GM12878 (cell line): ENCODE measurements around the gene SLC38A7. TPM values are rescaled to one million over a fixed set of nuclear protein-coding genes. Genes with fewer than 3 reads are reported as not detected.
A peak's percentile ranks its signal among the peaks of the same experiment; 100 is the strongest.

Experiments used
- ATAC-seq: fragments of 200-7000 bp; cut with Tn5 transposase; 3 replicates; pipeline ENCODE4 v1.9.1; 2020; ENCODE audit warnings: mild to moderate bottlenecking, moderate library complexity
- BruUV-seq: library from RNA; stranded (reverse); fragments of 400-500 nt; replicated peaks from 2 replicates; lab custom pipeline; 2021; lab: Mats Ljungman, UMichigan
- CTCF ChIA-PET: fragments of 300-600 bp; sonication (Branson Sonifier 250); formaldehyde crosslinking; extraction: SDS; loops from one replicate; lab custom pipeline; 2021; ENCODE audit warnings: inconsistent platforms; lab: Yijun Ruan, JAX
- POLR2A ChIA-PET: fragments of 350-600 bp; formaldehyde crosslinking; extraction: SDS; loops from one replicate; lab custom pipeline; 2021; ENCODE audit warnings: inconsistent platforms; lab: Charles Lee
- RAD21 ChIA-PET: fragments of 300-600 bp; sonication (Branson Sonifier 250); formaldehyde crosslinking; loops from one replicate; lab custom pipeline; 2023; ENCODE audit warnings: antibody characterized with exemption; ENCODE audit not compliant: unreplicated experiment; lab: Charles Lee
- SMC1A ChIA-PET: fragments of 300-600 bp; sonication (Branson Sonifier 250); formaldehyde crosslinking; loops from one replicate; lab custom pipeline; 2023; ENCODE audit not compliant: unreplicated experiment, uncharacterized antibody; lab: Charles Lee
- DNase-seq: peaks from one replicate; pipeline ENCODE4 v3.0.0-alpha.2; 2011; ENCODE audit warnings: low read depth, low spot score
- FAIRE-seq: peaks from 3 replicates; lab custom pipeline; 2011; peaks lifted over from hg19 to GRCh38; lab: Jason Lieb, UNC
- H2AFZ ChIP-seq: 2 replicates; pipeline ENCODE4 v1.6.0; 2011; ENCODE audit warnings: low read depth, low read length, control low read depth; ENCODE audit not compliant: control insufficient read depth
- H3K27ac ChIP-seq: 2 replicates; pipeline ENCODE4 v1.5.1; 2011; ENCODE audit warnings: control low read depth; ENCODE audit not compliant: control insufficient read depth, insufficient read depth
- H3K27me3 ChIP-seq, 2 experiments: replicated peaks in 1 of 2; 2 replicates each; pipeline versions ENCODE4 v1.6.0 to v1.6.1; 2011; ENCODE audit warnings: low read length in 1 of 2; ENCODE audit not compliant: control insufficient read depth in 2 of 2, insufficient read depth in 2 of 2
- H3K36me3 ChIP-seq, 2 experiments: 2 replicates each; pipeline ENCODE4 v1.5.1; 2011; ENCODE audit warnings: low read length in 1 of 2; ENCODE audit not compliant: control insufficient read depth in 2 of 2, insufficient read depth in 2 of 2
- H3K4me1 ChIP-seq: 2 replicates; pipeline ENCODE4 v1.6.1; 2011; ENCODE audit warnings: mild to moderate bottlenecking, low read length, moderate library complexity, mixed read lengths; ENCODE audit not compliant: control insufficient read depth, insufficient read depth
- H3K4me2 ChIP-seq: 2 replicates; pipeline ENCODE4 v1.6.0; 2011; ENCODE audit warnings: control low read depth; ENCODE audit not compliant: control insufficient read depth, insufficient read depth
- H3K4me3 ChIP-seq: fragments of 200-600 bp; sonication (generic); 2 replicates; pipeline ENCODE4 v1.5.1; 2016
- H3K79me2 ChIP-seq: 2 replicates; pipeline ENCODE4 v1.6.0; 2011; ENCODE audit warnings: low read length; ENCODE audit not compliant: control insufficient read depth, insufficient read depth
- H3K9ac ChIP-seq: 2 replicates; pipeline ENCODE4 v1.8.0; 2011; ENCODE audit warnings: low read length, control low read depth, mixed read lengths; ENCODE audit not compliant: control insufficient read depth, insufficient read depth
- H3K9me3 ChIP-seq: replicated peaks from 3 replicates; pipeline ENCODE4 v1.5.1; 2011; ENCODE audit warnings: mild to moderate bottlenecking, low read length; ENCODE audit not compliant: control insufficient read depth, insufficient read depth
- H4K20me1 ChIP-seq: 2 replicates; pipeline ENCODE4 v1.6.0; 2011; ENCODE audit not compliant: control insufficient read depth, insufficient read depth
- ATF7 ChIP-seq: fragments of 450-650 bp; IDR thresholded peaks from 2 replicates; pipeline ENCODE4 v1.6.1; 2016; ENCODE audit warnings: low read depth, mild to moderate bottlenecking
- BMI1 ChIP-seq: fragments of 450-650 bp; IDR thresholded peaks from 2 replicates; pipeline ENCODE4 v1.6.1; 2016; ENCODE audit warnings: mild to moderate bottlenecking, moderate library complexity, borderline replicate concordance
- BRCA1 ChIP-seq: IDR thresholded peaks from 2 replicates; pipeline ENCODE4 v1.6.1; 2011; ENCODE audit warnings: low read depth, low read length, improper control_type of control experiment
- EZH2 ChIP-seq: IDR thresholded peaks from 2 replicates; pipeline ENCODE4 v1.6.1; 2012; ENCODE audit warnings: low read depth, mild to moderate bottlenecking, control low read depth, inconsistent platforms, low read length, borderline replicate concordance; ENCODE audit not compliant: control insufficient read depth
- NBN ChIP-seq: fragments of 450-650 bp; IDR thresholded peaks from 2 replicates; pipeline ENCODE4 v1.6.1; 2016
- NFIC ChIP-seq: IDR thresholded peaks from 2 replicates; pipeline ENCODE4 v1.6.1; 2012; ENCODE audit warnings: low read depth, mild to moderate bottlenecking, inconsistent platforms, low read length, moderate library complexity
- RCOR1 ChIP-seq: conservative IDR thresholded peaks from 2 replicates; pipeline ENCODE4 v1.6.1; 2012; ENCODE audit warnings: low read depth, low read length, improper control_type of control experiment
- SUPT20H ChIP-seq: IDR thresholded peaks from 2 replicates; pipeline ENCODE4 v1.6.1; 2011; ENCODE audit warnings: low read depth, mild to moderate bottlenecking, low read length, moderate library complexity, borderline replicate concordance; ENCODE audit not compliant: control insufficient read depth
- WGBS: methylation state at CpG from one replicate; pipeline ENCODE4 v1.1.6; 2016; ENCODE audit warnings: low lambda C conversion rate; ENCODE audit not compliant: insufficient replicate concordance, insufficient coverage; ENCODE audit errors: missing lambda C conversion rate; 5-methylcytosine and 5-hydroxymethylcytosine counted together
- in situ Hi-C: fragments of 300-500 bp; cut with MboI; formaldehyde crosslinking; loops from 9 replicates; pipeline ENCODE4 v1.14.3; 2018; ENCODE audit warnings: mixed read lengths
- intact Hi-C: fragments of 100-400 bp; cut with micrococcal nuclease; formaldehyde crosslinking; loops from one replicate; pipeline ENCODE4 v1.14.2; 2022; ENCODE audit not compliant: unreplicated experiment
- polyA plus RNA-seq, 11 experiments: library from polyadenylated mRNA; depleted of rRNA in 4 of 11; unstranded in 6 of 11; stranded (reverse) in 5 of 11; fragments of >200 nt; fragmentation: Nextera tagmentation in 4 of 11; fragmentation: Illumina TruSeq in 1 of 11; extraction: Ambion mirVana in 4 of 11; extraction: Trizol in 1 of 11; gene quantifications; 1 replicate in 1 of 11; 2 replicates in 10 of 11; pipeline versions ENCODE4 v1.2.1 to v1.2.3, GENCODE V29; 2011 to 2016; ENCODE audit warnings: inconsistent platforms in 2 of 11, missing spikeins in 2 of 11, low read depth in 1 of 11
- total RNA-seq, 4 experiments: library from RNA; depleted of rRNA in 3 of 4; stranded (reverse); fragments of >200 nt in 3 of 4; fragmentation: Illumina TruSeq in 1 of 4; extraction: Trizol in 1 of 4; gene quantifications; 2 replicates each; pipeline versions ENCODE4 v1.2.1 to v1.2.3, GENCODE V29; 2013 to 2021
- TF ChIP-seq, protein P1 (sequence below): IDR thresholded peaks from 2 replicates; pipeline ENCODE4 v1.6.1; 2011; ENCODE audit warnings: low read depth, low read length, improper control_type of control experiment, borderline replicate concordance

The SLC38A7 gene
- total and polyA plus RNA-seq, 10 of the 15 experiments (the other 5 are each of a cell fraction or from before 2014, with no cell fraction given), result 1.4 to 7.8 (median 4.7) TPM

DNA sequence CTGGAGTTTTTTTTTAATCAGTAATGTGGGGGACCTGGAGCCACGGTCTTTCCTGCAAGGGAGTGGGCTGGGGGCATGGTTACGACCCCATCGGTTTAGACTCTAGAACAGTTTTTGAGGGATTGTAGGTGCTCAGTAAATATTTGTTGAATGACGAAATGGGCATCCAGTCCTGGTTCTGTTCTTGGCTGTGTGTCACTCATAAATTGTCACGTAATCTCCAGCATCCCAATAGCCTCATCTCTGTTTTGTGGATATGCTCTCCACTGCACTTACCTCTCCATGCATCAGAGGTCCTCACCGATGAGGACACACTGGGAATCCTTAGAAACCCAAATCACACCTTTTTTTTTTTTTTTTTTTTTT lies 497 bp upstream of the SLC38A7 start:
- ChIA-PET RAD21 (interaction anchor here (0.9 kb wide), 1 partner anchor 71 kb away, joined by 5 read pairs; no protein-coding TSS in a partner anchor), SMC1A (interaction anchor here (0.8 kb wide), 1 partner anchor 50 kb away, joined by 3 read pairs; no protein-coding TSS in a partner anchor), CTCF (interaction anchor here (0.8 to 1.6 kb wide), 3 partner anchors 17 to 71 kb away, joined by 3 to 11 read pairs (median 3); no protein-coding TSS in a partner anchor), POLR2A (interaction anchor here (0.6 to 0.7 kb wide), 2 partner anchors 40 to 167 kb away, joined by 3 read pairs; no protein-coding TSS in a partner anchor)
- no peak for FAIRE-seq
- no peaks in the 10 kb centered on the region for H3K9me3 ChIP-seq
- BruUV-seq, result no TSS peak
- intact Hi-C loops (no loop called here), in situ Hi-C loops (no loop called here)
- no peak overlapping the region for H3K9ac ChIP-seq
- no peaks in the 10 kb centered on the region for H3K79me2 ChIP-seq
- no peak overlapping the region for H3K27ac ChIP-seq
- peak overlapping the region; percentile 96 for H2AFZ ChIP-seq
- WGBS, result 57% methylated on average over 6 of the region's 6 CpGs
- no peak for DNase-seq
- no peak overlapping the region for H3K4me3 ChIP-seq
- peaks cover 10% of the 10 kb centered on the region; the same call in 1 of the 2 replicates for H3K4me1 ChIP-seq
- H3K4me2 ChIP-seq, result peak overlapping the region; percentile 98; the same call in 1 of the 2 replicates
- ATAC-seq, result no peak
- H4K20me1 ChIP-seq, result no peaks in the 10 kb centered on the region
- no peaks in the 10 kb centered on the region for H3K27me3 ChIP-seq
- no peak for TF ChIP-seq BMI1
- TF ChIP-seq EZH2, result no peak
- H3K36me3 ChIP-seq, result no peaks in the 10 kb centered on the region

DNA sequence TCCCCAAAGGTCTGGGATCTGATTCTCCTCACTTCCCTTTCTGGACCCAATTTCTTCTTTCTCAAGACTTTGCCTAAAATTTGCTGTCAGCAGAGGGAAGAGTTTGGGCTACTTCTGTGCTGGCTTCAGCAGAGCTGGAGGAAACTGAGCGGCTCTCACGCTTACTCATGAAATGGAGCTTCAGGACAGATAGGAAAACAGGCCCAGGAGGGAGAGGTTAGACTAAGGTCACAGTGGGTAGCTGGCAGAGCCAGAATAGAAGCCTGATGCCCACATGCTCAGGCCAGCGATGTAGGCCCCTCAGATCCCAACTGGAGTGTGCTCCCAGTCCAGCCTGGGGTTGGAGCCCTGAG lies 593 bp downstream of the SLC38A7 start:
- no peaks in the 10 kb centered on the region for H3K27me3 ChIP-seq
- ChIA-PET RAD21 (interaction anchor here (0.9 to 1.1 kb wide), 2 partner anchors 23 to 72 kb away, joined by 3 to 4 read pairs; no protein-coding TSS in a partner anchor), SMC1A (interaction anchor here (0.6 to 1.6 kb wide), 3 partner anchors 9 to 72 kb away, joined by 3 to 5 read pairs (median 4); no protein-coding TSS in a partner anchor), CTCF (interaction anchor here (0.6 to 1.6 kb wide), 3 partner anchors 18 to 395 kb away, joined by 3 to 11 read pairs (median 3); no protein-coding TSS in a partner anchor), POLR2A (no interaction called here)
- no peak for TF ChIP-seq NFIC
- no peak for TF ChIP-seq ATF7
- TF ChIP-seq BRCA1, result no peak
- no peak for TF ChIP-seq RCOR1
- TF ChIP-seq NBN, result no peak
- TF ChIP-seq, protein P1, sequence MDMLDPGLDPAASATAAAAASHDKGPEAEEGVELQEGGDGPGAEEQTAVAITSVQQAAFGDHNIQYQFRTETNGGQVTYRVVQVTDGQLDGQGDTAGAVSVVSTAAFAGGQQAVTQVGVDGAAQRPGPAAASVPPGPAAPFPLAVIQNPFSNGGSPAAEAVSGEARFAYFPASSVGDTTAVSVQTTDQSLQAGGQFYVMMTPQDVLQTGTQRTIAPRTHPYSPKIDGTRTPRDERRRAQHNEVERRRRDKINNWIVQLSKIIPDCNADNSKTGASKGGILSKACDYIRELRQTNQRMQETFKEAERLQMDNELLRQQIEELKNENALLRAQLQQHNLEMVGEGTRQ, result no peak
- no peak for TF ChIP-seq SUPT20H
- BruUV-seq, result no TSS peak
- H4K20me1 ChIP-seq, result no peaks in the 10 kb centered on the region
- peak overlapping the region; percentile 85 for H3K9ac ChIP-seq
- H3K9me3 ChIP-seq, result no peaks in the 10 kb centered on the region
- peaks cover 10% of the 10 kb centered on the region; the same call in 1 of the 2 replicates for H3K4me1 ChIP-seq
- no peak for DNase-seq
- no peak for FAIRE-seq
- no peaks in the 10 kb centered on the region for H3K79me2 ChIP-seq
- in situ Hi-C loops, result no loop called here
- peak overlapping the region; percentile 74 for H3K4me3 ChIP-seq
- H3K36me3 ChIP-seq, result no peaks in the 10 kb centered on the region
- 26% methylated on average over 3 of the region's 3 CpGs for whole genome bisulfite sequencing
- H3K27ac ChIP-seq, result peak overlapping the region; percentile 46
- H2AFZ ChIP-seq, result peak overlapping the region; percentile 96
- intact Hi-C loops, result no loop called here
- ATAC-seq, result peak; percentile 36
- H3K4me2 ChIP-seq, result peak overlapping the region; percentile 98
